Stomach (tissue), 9 donors: Measurements from ENCODE around the gene SUPT7L. TPM values are rescaled to one million over a fixed set of nuclear protein-coding genes. Genes with fewer than 3 reads are reported as not detected.
A peak's percentile ranks its signal among the peaks of the same experiment; 100 is the strongest.
"Not testable (repeated sequence)": the region's sequence is repeated elsewhere in the genome, so short reads cannot be mapped to it uniquely, and the experiment has no call there.

ENCODE experiments used
- DNase-seq, 2 donors: peaks; one replicate each; pipeline versions ENCODE4 v3.0.0 to v3.0.0-alpha.2; 2013 to 2019
- H3K27ac ChIP-seq, 5 donors: fragments of 200-600 bp in 4 of 5; sonication (generic) in 4 of 5; one replicate each; pipeline ENCODE4 v1.5.1; 2013 to 2019; ENCODE audit warnings: mild to moderate bottlenecking in 1 of 5, moderate library complexity in 1 of 5
- H3K27me3 ChIP-seq, 3 donors: fragments of 200-600 bp; sonication (generic); one replicate each; pipeline ENCODE4 v1.5.1; 2017 to 2019; ENCODE audit warnings: mixed run types in 1 of 3
- H3K36me3 ChIP-seq, 4 donors: fragments of 200-600 bp; sonication (generic); 1 replicate in 3 of 4; 2 replicates in 1 of 4; pipeline ENCODE4 v1.5.1; 2016 to 2019
- H3K4me1 ChIP-seq, 4 donors: fragments of 200-600 bp; sonication (generic); one replicate each; pipeline ENCODE4 v1.5.1; 2016 to 2019
- H3K4me3 ChIP-seq, 4 donors: fragments of 200-600 bp; sonication (generic) in 3 of 4; one replicate each; pipeline ENCODE4 v1.5.1; 2016 to 2019; ENCODE audit warnings: mild to moderate bottlenecking in 1 of 4
- H3K9me3 ChIP-seq, 4 donors: fragments of 200-600 bp; sonication (generic); one replicate each; pipeline ENCODE4 v1.5.1; 2016 to 2019
- EP300 ChIP-seq: sonication (generic); formaldehyde crosslinking; IDR thresholded peaks from one replicate; pipeline ENCODE4 v1.6.1; 2017; ENCODE audit warnings: antibody characterized with exemption
- POLR2A ChIP-seq, 4 donors: fragments of 450-650 bp; IDR thresholded peaks; one replicate each; pipeline ENCODE4 v1.6.1; 2016; ENCODE audit warnings: antibody characterized with exemption in 4 of 4, control low read depth in 2 of 4, mild to moderate bottlenecking in 1 of 4, moderate library complexity in 1 of 4
- POLR2AphosphoS5 ChIP-seq, 3 donors: sonication (generic); formaldehyde crosslinking; IDR thresholded peaks; one replicate each; pipeline ENCODE4 v1.6.1; 2016; ENCODE audit warnings: antibody characterized with exemption in 3 of 3
- WGBS, 5 donors: extraction: QIAGEN DNeasy Blood & Tissue Kit in 3 of 5; methylation state at CpG; one replicate each; pipeline versions ENCODE4 v1.1.5 to v1.1.7; 2013 to 2018; 5-methylcytosine and 5-hydroxymethylcytosine counted together
- intact Hi-C: fragments of 100-400 bp; cut with DNase I; formaldehyde crosslinking; loops from one replicate; pipeline ENCODE4 v1.15.1; 2023; ENCODE audit warnings: low total_unique reads
- polyA plus RNA-seq, 3 donors: library from polyadenylated mRNA; stranded (reverse); fragments of 200-250 nt; gene quantifications; one replicate each; pipeline ENCODE4 v1.2.3, GENCODE V29; 2013
- total RNA-seq, 5 donors: library from RNA; depleted of rRNA; stranded (reverse); fragments of >200 nt; gene quantifications; one replicate each; pipeline versions ENCODE4 v1.1.0 to v1.2.3, GENCODE V29; 2014 to 2016
- TF ChIP-seq, protein P1 (sequence below), 7 experiments: fragments of 450-650 bp in 4 of 7; fragments of 200-600 bp in 3 of 7; sonication (generic) in 3 of 7; IDR thresholded peaks; one replicate each; pipeline ENCODE4 v1.5.1; 2016 to 2019; ENCODE audit warnings: antibody characterized with exemption in 7 of 7, control low read depth in 2 of 7, mild to moderate bottlenecking in 1 of 7
- donor health status: healthy with polysubstance abuse.
- donor health status: Bipolar disorder and iron deficiency.
- donor health status: healthy.

Gene SUPT7L
- total and polyA plus RNA-seq, 8 donors: 10.1 to 50.9 (median 24.9) TPM

DNA sequence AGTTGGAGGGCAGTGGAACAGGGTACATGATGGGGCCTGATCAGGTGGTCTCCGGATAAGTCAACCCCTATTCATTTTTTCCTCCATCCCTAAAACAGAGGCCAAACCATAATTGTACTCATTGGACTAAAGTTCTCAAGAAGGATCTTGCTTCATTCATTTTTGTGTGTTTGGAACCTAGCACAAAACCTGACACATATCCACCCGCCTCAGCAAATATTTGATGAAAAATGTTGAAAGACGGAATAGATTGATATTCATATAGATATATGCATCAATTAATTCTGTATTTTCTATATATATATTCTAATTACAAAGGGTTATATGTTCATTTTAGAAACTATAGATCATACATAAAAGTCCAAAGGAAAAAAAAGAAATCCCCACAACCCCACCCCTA lies 22.2 kb upstream of the SUPT7L start:
- Histone ChIP-seq H3K4me3 (no peak overlapping the region), H3K27ac (no peak overlapping the region), H3K4me1 (peaks cover 0 to 15% (median 8%) of the 10 kb centered on the region in 4 donors), H3K36me3 (peaks cover 33 to 92% (median 87%) of the 10 kb centered on the region in 4 donors), H3K9me3 (no peaks in the 10 kb centered on the region), H3K27me3 (no peaks in the 10 kb centered on the region)
- no peak for TF ChIP-seq POLR2A (IDR thresholded peaks at IDR 0.05)
- no peak for TF ChIP-seq EP300
- TF ChIP-seq, protein P1, sequence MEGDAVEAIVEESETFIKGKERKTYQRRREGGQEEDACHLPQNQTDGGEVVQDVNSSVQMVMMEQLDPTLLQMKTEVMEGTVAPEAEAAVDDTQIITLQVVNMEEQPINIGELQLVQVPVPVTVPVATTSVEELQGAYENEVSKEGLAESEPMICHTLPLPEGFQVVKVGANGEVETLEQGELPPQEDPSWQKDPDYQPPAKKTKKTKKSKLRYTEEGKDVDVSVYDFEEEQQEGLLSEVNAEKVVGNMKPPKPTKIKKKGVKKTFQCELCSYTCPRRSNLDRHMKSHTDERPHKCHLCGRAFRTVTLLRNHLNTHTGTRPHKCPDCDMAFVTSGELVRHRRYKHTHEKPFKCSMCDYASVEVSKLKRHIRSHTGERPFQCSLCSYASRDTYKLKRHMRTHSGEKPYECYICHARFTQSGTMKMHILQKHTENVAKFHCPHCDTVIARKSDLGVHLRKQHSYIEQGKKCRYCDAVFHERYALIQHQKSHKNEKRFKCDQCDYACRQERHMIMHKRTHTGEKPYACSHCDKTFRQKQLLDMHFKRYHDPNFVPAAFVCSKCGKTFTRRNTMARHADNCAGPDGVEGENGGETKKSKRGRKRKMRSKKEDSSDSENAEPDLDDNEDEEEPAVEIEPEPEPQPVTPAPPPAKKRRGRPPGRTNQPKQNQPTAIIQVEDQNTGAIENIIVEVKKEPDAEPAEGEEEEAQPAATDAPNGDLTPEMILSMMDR (IDR thresholded peaks at IDR 0.05): no peak
- TF ChIP-seq POLR2AphosphoS5 (IDR thresholded peaks at IDR 0.05): no peak
- WGBS, 5 donors: 88 to 97% (median 95%) methylated on average over 3 of the region's 3 CpGs
- intact Hi-C loops: no loop called here
- no peak for DNase-seq

DNA sequence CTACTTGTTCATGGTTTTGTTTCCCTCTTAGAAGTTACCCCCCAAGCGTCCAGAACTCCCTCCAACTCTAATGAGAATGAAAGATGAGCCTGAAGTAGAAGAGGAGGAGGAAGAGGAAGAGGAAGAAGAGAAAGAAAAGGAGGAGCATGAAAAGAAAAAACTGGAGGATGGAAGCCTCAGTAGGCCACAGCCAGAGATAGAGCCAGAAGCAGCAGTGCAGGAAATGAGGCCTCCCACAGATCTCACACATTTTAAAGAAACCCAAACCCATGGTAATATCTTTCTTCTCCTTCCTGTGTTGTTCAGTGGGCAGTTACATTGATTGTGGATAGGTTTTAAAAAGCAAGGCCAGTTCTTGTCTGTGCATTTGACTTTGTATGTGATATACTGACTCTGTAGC lies 21.6 kb upstream of the SUPT7L start:
- peaks cover 0 to 15% (median 8%) of the 10 kb centered on the region in 4 donors for H3K4me1 ChIP-seq
- H3K9me3 ChIP-seq, DNase-seq, H3K4me3 ChIP-seq, intact Hi-C loops, H3K27me3 ChIP-seq, H3K27ac ChIP-seq: not testable (repeated sequence)
- H3K36me3 ChIP-seq: peaks cover 36 to 92% (median 90%) of the 10 kb centered on the region in 4 donors
- 73 to 100% (median 79%) methylated on average over 1 of the region's 1 CpG for WGBS, 5 donors

DNA sequence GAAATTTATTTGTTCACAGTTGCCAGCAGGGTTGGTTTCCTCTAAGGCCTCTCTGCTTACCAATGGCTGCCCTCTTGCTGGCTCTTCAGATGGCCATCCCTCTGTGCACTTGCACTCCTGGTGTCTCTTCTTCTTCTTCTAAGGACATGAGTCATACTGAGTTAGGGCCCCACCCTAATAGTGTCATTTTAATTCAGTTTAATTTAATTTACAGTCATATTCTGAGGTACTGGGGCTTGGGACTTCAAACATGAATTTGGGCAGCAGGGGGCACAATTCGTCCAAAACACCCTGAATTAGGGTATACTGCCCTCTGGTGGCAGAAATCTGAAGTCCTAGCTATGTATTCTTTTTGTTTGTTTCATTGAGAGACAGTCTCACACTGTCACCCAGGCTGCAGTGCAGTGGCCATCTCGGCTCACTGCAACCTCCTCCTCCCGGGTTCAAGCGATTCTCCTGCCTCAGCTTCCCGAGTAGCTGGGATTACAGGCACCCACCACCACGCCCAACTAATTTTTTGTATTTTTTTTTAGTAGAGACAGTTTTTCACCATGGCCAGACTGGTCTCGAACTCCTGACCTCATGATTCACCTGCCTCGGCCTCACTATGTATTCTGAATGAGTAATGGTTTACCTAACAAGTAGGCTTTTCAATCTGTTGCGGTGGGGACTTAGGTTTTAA lies 20.1 kb upstream of the SUPT7L start:
- TF ChIP-seq POLR2A (IDR thresholded peaks at IDR 0.05) (no peak), POLR2AphosphoS5 (IDR thresholded peaks at IDR 0.05) (peak in 1 of 3 donors; percentile 65), EP300 (no peak)
- TF ChIP-seq, protein P1 (IDR thresholded peaks at IDR 0.05): peak in 6 of 7 experiments; percentile 46 to 96 (median 92)
- H3K4me3 ChIP-seq: no peak overlapping the region
- peak overlapping the region in 1 of 5 donors; percentile 49 for H3K27ac ChIP-seq
- peaks cover 45 to 94% (median 90%) of the 10 kb centered on the region in 4 donors for H3K36me3 ChIP-seq
- peak; percentile 85 to 95 for DNase-seq
- H3K4me1 ChIP-seq: peaks cover 0 to 15% (median 8%) of the 10 kb centered on the region in 4 donors
- no peaks in the 10 kb centered on the region for H3K27me3 ChIP-seq
- WGBS, 5 donors: 31 to 38% (median 34%) methylated on average over 9 of the region's 9 CpGs
- H3K9me3 ChIP-seq: no peaks in the 10 kb centered on the region
- intact Hi-C loops: no loop called here

DNA sequence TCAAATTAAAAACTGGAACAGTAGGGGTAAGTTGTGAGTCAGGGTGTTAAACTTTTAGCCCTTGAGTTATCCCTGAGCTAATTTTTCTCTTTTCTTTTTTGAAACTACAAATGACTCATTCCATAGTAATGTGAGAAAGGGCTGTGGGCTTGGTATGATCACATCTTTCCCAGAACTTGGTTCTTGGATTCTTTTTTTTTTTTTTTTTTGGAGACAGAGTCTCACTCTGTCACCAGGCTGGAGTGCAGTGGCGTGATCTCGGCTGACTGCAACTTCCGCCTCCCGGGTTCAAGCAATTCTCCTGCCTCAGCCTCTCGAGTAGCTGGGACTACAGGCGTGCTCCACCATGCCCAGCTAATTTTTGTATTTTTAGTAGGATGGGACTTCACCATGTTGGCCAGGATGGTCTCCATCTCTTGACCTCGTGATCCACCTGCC lies 18.9 kb upstream of the SUPT7L start:
- H3K27me3 ChIP-seq, H3K4me3 ChIP-seq, DNase-seq, intact Hi-C loops, H3K9me3 ChIP-seq: not testable (repeated sequence)
- peaks cover 0 to 15% (median 8%) of the 10 kb centered on the region in 4 donors for H3K4me1 ChIP-seq
- H3K36me3 ChIP-seq: peaks cover 47 to 94% (median 90%) of the 10 kb centered on the region in 4 donors
- WGBS, 5 donors: 79 to 91% (median 88%) methylated on average over 7 of the region's 7 CpGs
- peak overlapping the region in 3 of 5 donors; percentile 38 to 51 (median 43) for H3K27ac ChIP-seq

DNA sequence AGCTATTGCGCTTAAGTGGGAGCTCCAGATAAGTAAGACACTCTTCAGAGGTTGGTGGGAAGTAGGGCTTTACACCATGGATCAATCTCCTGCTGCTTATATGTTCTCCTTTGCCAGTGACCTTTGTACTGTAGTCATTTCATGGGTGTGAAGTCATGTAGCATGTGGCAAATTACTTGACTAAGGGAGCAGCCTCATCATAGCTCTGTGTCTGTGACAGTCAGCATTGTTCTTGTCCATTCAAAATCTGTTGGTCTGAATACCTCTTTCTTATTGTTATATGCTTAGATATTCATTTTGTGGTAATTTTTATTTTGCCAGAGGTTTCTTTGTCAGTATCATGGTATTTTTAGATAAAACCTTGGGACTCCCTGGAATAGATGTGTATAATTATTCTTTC lies 18.4 kb upstream of the SUPT7L start:
- Histone ChIP-seq H3K36me3 (peaks cover 48 to 94% (median 90%) of the 10 kb centered on the region in 4 donors), H3K27ac (peak overlapping the region in 3 of 5 donors; percentile 38 to 51 (median 38)), H3K27me3 (no peaks in the 10 kb centered on the region), H3K4me3 (no peak overlapping the region), H3K9me3 (no peaks in the 10 kb centered on the region), H3K4me1 (peaks cover 0 to 15% (median 8%) of the 10 kb centered on the region in 4 donors)
- 67 to 94% (median 84%) methylated on average over 1 of the region's 1 CpG for WGBS, 5 donors
- peak in 1 of 2 donors; percentile 42 for DNase-seq
- intact Hi-C loops: no loop called here
- no peak for TF ChIP-seq POLR2A (IDR thresholded peaks at IDR 0.05)

DNA sequence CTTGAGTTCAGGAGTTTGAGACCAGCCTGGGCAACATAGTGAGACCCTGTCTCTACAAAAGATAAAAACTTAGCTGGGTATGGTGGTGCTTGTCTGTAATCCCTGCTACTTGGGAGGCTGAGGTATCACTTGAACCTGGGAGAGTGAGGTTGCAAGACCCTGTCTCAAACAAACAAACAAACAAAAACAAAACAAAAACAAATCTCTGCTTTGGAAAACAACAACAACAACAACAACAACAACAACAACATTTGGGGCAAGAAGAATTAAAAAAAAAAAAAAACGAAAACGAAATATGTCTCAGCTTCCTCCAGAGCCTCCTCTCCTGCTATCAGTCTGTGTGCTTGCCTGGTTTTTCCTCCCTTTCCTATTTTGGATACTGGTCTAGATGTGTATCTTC lies 17.2 kb upstream of the SUPT7L start:
- H3K27ac ChIP-seq: peak overlapping the region in 1 of 5 donors; percentile 51
- no peak for DNase-seq
- H3K9me3 ChIP-seq: no peaks in the 10 kb centered on the region
- H3K36me3 ChIP-seq: peaks cover 37 to 94% (median 90%) of the 10 kb centered on the region in 4 donors
- 86 to 95% (median 92%) methylated on average over 2 of the region's 2 CpGs for WGBS, 5 donors
- H3K4me3 ChIP-seq: no peak overlapping the region
- intact Hi-C loops: no loop called here
- H3K27me3 ChIP-seq: no peaks in the 10 kb centered on the region
- peaks cover 0 to 15% (median 8%) of the 10 kb centered on the region in 4 donors for H3K4me1 ChIP-seq
- TF ChIP-seq, protein P1 (IDR thresholded peaks at IDR 0.05): no peak
- TF ChIP-seq EP300: no peak
- no peak for TF ChIP-seq POLR2AphosphoS5 (IDR thresholded peaks at IDR 0.05)
- no peak for TF ChIP-seq POLR2A (IDR thresholded peaks at IDR 0.05)
